IMR-90 (cell line): ENCODE results near the gene TNK1. TPM values are rescaled to one million over a fixed set of nuclear protein-coding genes. Genes with fewer than 3 reads are reported as not detected.
A peak's percentile ranks its signal among the peaks of the same experiment; 100 is the strongest.

Experiments
- ATAC-seq: fragments of 200-7000 bp; cut with Tn5 transposase; 2 replicates; pipeline ENCODE4 v1.9.1; 2020; ENCODE audit warnings: low read depth, mild to moderate bottlenecking, moderate library complexity
- BruUV-seq: library from RNA; stranded (reverse); fragments of 400-500 nt; replicated peaks from 2 replicates; lab custom pipeline; 2021; lab: Mats Ljungman, UMichigan
- CTCF ChIA-PET: fragments of 300-600 bp; formaldehyde crosslinking; extraction: SDS; loops from one replicate; lab custom pipeline; 2021; ENCODE audit warnings: antibody characterized with exemption; lab: Yijun Ruan, JAX
- POLR2A ChIA-PET: fragments of 300-600 bp; sonication (Branson Sonifier 250); formaldehyde crosslinking; loops from one replicate; lab custom pipeline; 2022; ENCODE audit warnings: antibody characterized with exemption; ENCODE audit not compliant: unreplicated experiment; lab: Charles Lee
- DNase-seq: peaks from one replicate; pipeline ENCODE4 v3.0.0; 2013
- H2AFZ ChIP-seq: replicated peaks from 2 replicates; pipeline ENCODE3; 2013; ENCODE audit warnings: low read length, mild to moderate bottlenecking; ENCODE audit not compliant: poor library complexity
- H2AK5ac ChIP-seq: 2 replicates; pipeline ENCODE4 v1.6.1; 2013; ENCODE audit warnings: low read depth, low read length, inconsistent platforms
- H2AK9ac ChIP-seq: replicated peaks from 2 replicates; pipeline ENCODE3; 2013; ENCODE audit warnings: mild to moderate bottlenecking, low read depth, low read length, moderate library complexity; ENCODE audit not compliant: poor library complexity
- H2BK120ac ChIP-seq: 2 replicates; pipeline ENCODE4 v1.6.1; 2013; ENCODE audit warnings: low read depth, low read length, inconsistent platforms
- H2BK15ac ChIP-seq: 3 replicates; pipeline ENCODE4 v1.6.1; 2013; ENCODE audit warnings: low read depth, low read length, inconsistent platforms
- H2BK20ac ChIP-seq: 2 replicates; pipeline ENCODE4 v1.6.1; 2013; ENCODE audit warnings: low read depth, mild to moderate bottlenecking, inconsistent platforms, low read length, moderate library complexity
- H2BK5ac ChIP-seq: 2 replicates; pipeline ENCODE4 v1.6.1; 2013; ENCODE audit warnings: mild to moderate bottlenecking, low read depth, low read length, inconsistent platforms; ENCODE audit not compliant: poor library complexity, severe bottlenecking
- H3K14ac ChIP-seq: replicated peaks from 2 replicates; pipeline ENCODE4 v1.6.1; 2013; ENCODE audit warnings: low read depth, low read length, inconsistent platforms
- H3K18ac ChIP-seq: 2 replicates; pipeline ENCODE4 v1.6.1; 2013; ENCODE audit warnings: low read depth, low read length, control low read depth
- H3K23ac ChIP-seq: 2 replicates; pipeline ENCODE4 v1.6.1; 2013; ENCODE audit warnings: low read depth, low read length, inconsistent platforms
- H3K27ac ChIP-seq: 2 replicates; pipeline ENCODE4 v1.5.1; 2013; ENCODE audit warnings: mild to moderate bottlenecking, control low read depth, low read length; ENCODE audit not compliant: insufficient read depth
- H3K27me3 ChIP-seq: 2 replicates; pipeline ENCODE4 v1.6.1; 2013; ENCODE audit warnings: low read length; ENCODE audit not compliant: control insufficient read depth, insufficient read depth
- H3K36me3 ChIP-seq: 2 replicates; pipeline ENCODE4 v1.6.1; 2013; ENCODE audit warnings: low read length, mixed read lengths; ENCODE audit not compliant: control insufficient read depth, insufficient read depth
- H3K4ac ChIP-seq: 2 replicates; pipeline ENCODE4 v1.6.1; 2013; ENCODE audit warnings: low read depth, low read length, inconsistent platforms
- H3K4me1 ChIP-seq: 2 replicates; pipeline ENCODE4 v1.6.1; 2013; ENCODE audit warnings: low read length, mixed read lengths; ENCODE audit not compliant: control insufficient read depth, insufficient read depth
- H3K4me2 ChIP-seq: 2 replicates; pipeline ENCODE4 v1.6.1; 2013; ENCODE audit warnings: low read depth, mild to moderate bottlenecking, control low read depth, low read length, moderate library complexity
- H3K4me3 ChIP-seq: 2 replicates; pipeline ENCODE4 v1.5.1; 2013; ENCODE audit warnings: low read depth, mild to moderate bottlenecking, control low read depth, low read length, moderate library complexity; ENCODE audit not compliant: insufficient read depth
- H3K56ac ChIP-seq: 2 replicates; pipeline ENCODE4 v1.6.1; 2013; ENCODE audit warnings: low read length, inconsistent platforms; ENCODE audit not compliant: insufficient read depth; ENCODE audit errors: extremely low read depth
- H3K79me1 ChIP-seq, 2 experiments: 2 replicates each; pipeline ENCODE4 v1.6.1; 2013; ENCODE audit warnings: low read length in 2 of 2, inconsistent platforms in 1 of 2, low read depth in 1 of 2
- H3K9ac ChIP-seq: 2 replicates; pipeline ENCODE4 v1.6.1; 2013; ENCODE audit warnings: low read depth, low read length, control low read depth
- H3K9me1 ChIP-seq: 2 replicates; pipeline ENCODE4 v1.6.1; 2013; ENCODE audit warnings: low read length, inconsistent platforms; ENCODE audit not compliant: insufficient read depth
- H3K9me3 ChIP-seq: 2 replicates; pipeline ENCODE4 v1.6.1; 2013; ENCODE audit warnings: low read length; ENCODE audit not compliant: control insufficient read depth, insufficient read depth
- H4K20me1 ChIP-seq: 2 replicates; pipeline ENCODE4 v1.6.1; 2013; ENCODE audit warnings: low read length, inconsistent platforms; ENCODE audit not compliant: insufficient read depth
- H4K5ac ChIP-seq: 2 replicates; pipeline ENCODE4 v1.6.1; 2013; ENCODE audit warnings: mild to moderate bottlenecking, low read depth, low read length, control low read depth
- H4K8ac ChIP-seq, 2 experiments: 2 replicates each; pipeline ENCODE4 v1.6.1; 2013; ENCODE audit warnings: low read depth in 2 of 2, low read length in 2 of 2, control low read depth in 1 of 2, inconsistent platforms in 1 of 2
- H4K91ac ChIP-seq: 2 replicates; pipeline ENCODE4 v1.6.1; 2013; ENCODE audit warnings: low read depth, low read length, inconsistent platforms; ENCODE audit not compliant: insufficient read depth
- BHLHE40 ChIP-seq: fragments of 150-350 bp; IDR thresholded peaks from 2 replicates; pipeline ENCODE4 v1.6.1; 2016; ENCODE audit warnings: mild to moderate bottlenecking, low read depth, low read length
- CTCF ChIP-seq: conservative IDR thresholded peaks from 2 replicates; pipeline ENCODE4 v1.5.1; 2012; ENCODE audit warnings: mild to moderate bottlenecking, low read depth, low read length, improper control_type of control experiment
- ELK1 ChIP-seq: fragments of 150-350 bp; IDR thresholded peaks from 2 replicates; pipeline ENCODE4 v1.6.1; 2016; ENCODE audit warnings: low read depth, mild to moderate bottlenecking, low read length, moderate library complexity, borderline replicate concordance
- MAFK ChIP-seq: IDR thresholded peaks from 2 replicates; pipeline ENCODE4 v1.6.1; 2012; ENCODE audit warnings: low read depth, low read length, improper control_type of control experiment
- MAZ ChIP-seq: IDR thresholded peaks from 2 replicates; pipeline ENCODE4 v1.6.1; 2012; ENCODE audit warnings: low read depth, mild to moderate bottlenecking, low read length, improper control_type of control experiment, moderate library complexity, borderline replicate concordance
- MXI1 ChIP-seq: IDR thresholded peaks from 2 replicates; pipeline ENCODE4 v1.6.1; 2012; ENCODE audit warnings: low read depth, mild to moderate bottlenecking, low read length, moderate library complexity, borderline replicate concordance
- RAD21 ChIP-seq: IDR thresholded peaks from 2 replicates; pipeline ENCODE4 v1.6.1; 2012; ENCODE audit warnings: low read length, improper control_type of control experiment
- RCOR1 ChIP-seq: IDR thresholded peaks from 2 replicates; pipeline ENCODE4 v1.6.1; 2012; ENCODE audit warnings: mild to moderate bottlenecking, low read length, improper control_type of control experiment; ENCODE audit not compliant: insufficient replicate concordance
- RFX5 ChIP-seq: IDR thresholded peaks from 2 replicates; pipeline ENCODE4 v1.8.0; 2012; ENCODE audit warnings: low read depth, mild to moderate bottlenecking, low read length, moderate library complexity
- SMC3 ChIP-seq: fragments of 150-350 bp; IDR thresholded peaks from 2 replicates; pipeline ENCODE4 v1.6.1; 2016; ENCODE audit warnings: low read depth, mild to moderate bottlenecking, antibody characterized with exemption, low read length, moderate library complexity
- WGBS, 2 experiments: methylation state at CpG; one replicate each; pipeline versions ENCODE4 v1.1.5 to v1.1.7; 2013; ENCODE audit warnings: missing lambda C conversion rate in 2 of 2; ENCODE audit not compliant: insufficient read length in 1 of 2; ENCODE audit errors: extremely low coverage in 2 of 2; 5-methylcytosine and 5-hydroxymethylcytosine counted together
- dilution Hi-C: fragments of 300-500 bp; cut with HindIII; formaldehyde crosslinking; loops from one replicate; pipeline ENCODE4 v1.14.3; 2018; ENCODE audit warnings: low sequenced_read_pairs; ENCODE audit not compliant: unreplicated experiment
- in situ Hi-C: fragments of 300-500 bp; cut with MboI; formaldehyde crosslinking; loops from 3 replicates; pipeline ENCODE4 v1.14.3; 2019; ENCODE audit warnings: low sequenced_read_pairs, inconsistent platforms, mixed read lengths
- intact Hi-C: fragments of 100-400 bp; cut with micrococcal nuclease; formaldehyde crosslinking; loops from 2 replicates; pipeline ENCODE4 v1.10.0; 2022
- polyA plus RNA-seq, 3 experiments: library from polyadenylated mRNA; depleted of rRNA; stranded (reverse); fragments of >200 nt; gene quantifications; 2 replicates each; pipeline ENCODE4 v1.2.3, GENCODE V29; 2012; ENCODE audit warnings: low replicate concordance in 1 of 3
- total RNA-seq: library from RNA; depleted of rRNA; stranded (reverse); fragments of >200 nt; gene quantifications from 2 replicates; pipeline ENCODE4 v1.2.3, GENCODE V29; 2012

The TNK1 gene
- total and polyA plus RNA-seq, 2 of the 4 experiments (the other 2 are of a cell fraction): 0.44 to 0.54 TPM

- H3K4ac ChIP-seq: no peak overlapping the region
- 60% methylated on average over 1 of the region's 19 CpGs; no CpG with 5 or more reads in 1 of the 2 experiments for WGBS, 2 experiments
- no peaks in the 10 kb centered on the region for H3K9me3 ChIP-seq
- H3K27me3 ChIP-seq: no peaks in the 10 kb centered on the region
- H4K5ac ChIP-seq: no peak overlapping the region
- H3K36me3 ChIP-seq: peaks cover 44% of the 10 kb centered on the region
- CTCF ChIA-PET: no interaction called here
- H3K4me2 ChIP-seq: no peak overlapping the region
- H4K8ac ChIP-seq: no peak overlapping the region
- H4K20me1 ChIP-seq: no peaks in the 10 kb centered on the region
- no peak for TF ChIP-seq ELK1
- no peak for TF ChIP-seq CTCF
- no peak for TF ChIP-seq MAZ
- TF ChIP-seq MXI1: no peak
- no peak for TF ChIP-seq RFX5
- no peak for TF ChIP-seq BHLHE40
- TF ChIP-seq SMC3: no peak
- no peak for TF ChIP-seq MAFK
- TF ChIP-seq RAD21: no peak
- no peak for TF ChIP-seq RCOR1
- H2BK120ac ChIP-seq: no peak overlapping the region
- no peak overlapping the region for H2BK15ac ChIP-seq
- no peak overlapping the region for H2BK20ac ChIP-seq
- no peak overlapping the region for H2AK9ac ChIP-seq
- dilution Hi-C loops: no loop called here
- TSS peak; percentile 80 for BruUV-seq
- no peak overlapping the region for H2BK5ac ChIP-seq
- H3K18ac ChIP-seq: no peak overlapping the region
- H2AFZ ChIP-seq: no peak overlapping the region
- POLR2A ChIA-PET: no interaction called here
- in situ Hi-C loops: loop anchor here (5.0 kb wide), 1 partner anchor 33 kb away; the partner anchor contains the start of gene TMEM95
- H4K91ac ChIP-seq: no peak overlapping the region
- no peak overlapping the region for H2AK5ac ChIP-seq
- no peak overlapping the region for H3K23ac ChIP-seq
- intact Hi-C loops: no loop called here
- H3K14ac ChIP-seq: no peak overlapping the region
- H3K56ac ChIP-seq: no peak overlapping the region
- no peak overlapping the region for H3K4me3 ChIP-seq
- H3K4me1 ChIP-seq: peaks cover 8% of the 10 kb centered on the region
- DNase-seq: no peak
- H3K27ac ChIP-seq: no peak overlapping the region
- H3K9ac ChIP-seq: no peak overlapping the region
- ATAC-seq: no peak
- H3K79me1 ChIP-seq: peaks cover 14 to 27% of the 10 kb centered on the region in 2 experiments
- H3K9me1 ChIP-seq: peaks cover 3% of the 10 kb centered on the region; the same call in 1 of the 2 replicates
Observed at GRCh38 chr17:7389924-7390910, 9.3 kb downstream of the TNK1 start.
